Neural cell (in vitro differentiated cells): ENCODE results near the gene MYBPC2.

ENCODE experiments used
- EP300 ChIP-seq: fragments of 450-650 bp; conservative IDR thresholded peaks from 2 replicates; pipeline ENCODE4 v1.6.1; 2014; ENCODE audit warnings: antibody characterized with exemption, mild to moderate bottlenecking, moderate library complexity; ENCODE audit not compliant: poor library complexity, severe bottlenecking
- EZH2 ChIP-seq: fragments of 200-600, 300-800 bp; shearing (Covaris generic), sonication (generic); IDR thresholded peaks from 2 replicates; pipeline ENCODE4 v1.6.1; 2014; ENCODE audit warnings: antibody characterized with exemption, low read length, borderline replicate concordance, mild to moderate bottlenecking; ENCODE audit not compliant: insufficient read depth, poor library complexity, severe bottlenecking
- POLR2AphosphoS5 ChIP-seq: IDR thresholded peaks from 2 replicates; pipeline ENCODE4 v1.6.1; 2012
- RAD21 ChIP-seq: fragments of 450-650 bp; conservative IDR thresholded peaks from 2 replicates; pipeline ENCODE4 v1.6.1; 2014; ENCODE audit warnings: antibody characterized with exemption, mild to moderate bottlenecking, moderate library complexity
- REST ChIP-seq: IDR thresholded peaks from 2 replicates; pipeline ENCODE4 v1.6.1; 2012; ENCODE audit warnings: borderline replicate concordance
- SMC3 ChIP-seq: fragments of 450-650 bp; conservative IDR thresholded peaks from 2 replicates; pipeline ENCODE4 v1.6.1; 2014; ENCODE audit warnings: antibody characterized with exemption, mild to moderate bottlenecking, moderate library complexity; ENCODE audit not compliant: poor library complexity
- TF ChIP-seq, protein P1 (sequence below): fragments of 450-650 bp; IDR thresholded peaks from 2 replicates; pipeline ENCODE4 v1.5.1; 2014; ENCODE audit warnings: antibody characterized with exemption, mild to moderate bottlenecking, moderate library complexity; ENCODE audit not compliant: poor library complexity, severe bottlenecking

- TF ChIP-seq, protein P1, sequence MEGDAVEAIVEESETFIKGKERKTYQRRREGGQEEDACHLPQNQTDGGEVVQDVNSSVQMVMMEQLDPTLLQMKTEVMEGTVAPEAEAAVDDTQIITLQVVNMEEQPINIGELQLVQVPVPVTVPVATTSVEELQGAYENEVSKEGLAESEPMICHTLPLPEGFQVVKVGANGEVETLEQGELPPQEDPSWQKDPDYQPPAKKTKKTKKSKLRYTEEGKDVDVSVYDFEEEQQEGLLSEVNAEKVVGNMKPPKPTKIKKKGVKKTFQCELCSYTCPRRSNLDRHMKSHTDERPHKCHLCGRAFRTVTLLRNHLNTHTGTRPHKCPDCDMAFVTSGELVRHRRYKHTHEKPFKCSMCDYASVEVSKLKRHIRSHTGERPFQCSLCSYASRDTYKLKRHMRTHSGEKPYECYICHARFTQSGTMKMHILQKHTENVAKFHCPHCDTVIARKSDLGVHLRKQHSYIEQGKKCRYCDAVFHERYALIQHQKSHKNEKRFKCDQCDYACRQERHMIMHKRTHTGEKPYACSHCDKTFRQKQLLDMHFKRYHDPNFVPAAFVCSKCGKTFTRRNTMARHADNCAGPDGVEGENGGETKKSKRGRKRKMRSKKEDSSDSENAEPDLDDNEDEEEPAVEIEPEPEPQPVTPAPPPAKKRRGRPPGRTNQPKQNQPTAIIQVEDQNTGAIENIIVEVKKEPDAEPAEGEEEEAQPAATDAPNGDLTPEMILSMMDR: no peak
- TF ChIP-seq SMC3 (no peak), REST (no peak), POLR2AphosphoS5 (no peak), EP300 (no peak), EZH2 (no peak), RAD21 (no peak)
These were observed 20.3 kb upstream of the MYBPC2 start for GRCh38 chr19:50412419-50412818.
